A549 (cell line): ENCODE measurements around the gene CWC22. TPM values are rescaled to one million over a fixed set of nuclear protein-coding genes. Genes with fewer than 3 reads are reported as not detected.
A peak's percentile ranks its signal among the peaks of the same experiment; 100 is the strongest.

Experiments
- ATAC-seq, 2 experiments: fragments of 200-7000 bp in 1 of 2; fragments of >200 bp in 1 of 2; cut with Nextera tagmentation in 1 of 2; cut with Tn5 transposase in 1 of 2; 3 replicates each; pipeline versions ENCODE4 v1.8.0 to v1.9.1; 2018 to 2020; ENCODE audit warnings: mild to moderate bottlenecking in 1 of 2, moderate library complexity in 1 of 2
- CTCF ChIA-PET: fragments of 300-600 bp; sonication (Branson Sonifier 250); formaldehyde crosslinking; extraction: SDS; loops from one replicate; lab custom pipeline; 2021; ENCODE audit warnings: antibody characterized with exemption, inconsistent platforms; lab: Yijun Ruan, JAX
- POLR2A ChIA-PET: fragments of 350-600 bp; formaldehyde crosslinking; extraction: SDS; loops from one replicate; lab custom pipeline; 2021; ENCODE audit warnings: antibody characterized with exemption, inconsistent platforms; lab: Yijun Ruan, JAX
- DNase-seq, 2 experiments: peaks; one replicate each; pipeline versions ENCODE4 v3.0.0 to v3.0.0-alpha.2; 2011 to 2016; ENCODE audit warnings: low read depth in 1 of 2, low spot score in 1 of 2
- FAIRE-seq: peaks from 2 replicates; lab custom pipeline; 2011; peaks lifted over from hg19 to GRCh38; lab: Jason Lieb, UNC
- H3K27ac ChIP-seq, 2 experiments: fragments of >200 bp; sonication (Bioruptor Twin); formaldehyde crosslinking; 3 replicates each; pipeline ENCODE4 v1.5.1; 2016 to 2017
- H3K4me1 ChIP-seq: fragments of >200 bp; sonication (Bioruptor Twin); formaldehyde crosslinking; 3 replicates; pipeline ENCODE4 v1.6.1; 2016
- H3K4me2 ChIP-seq: fragments of >200 bp; sonication (Bioruptor Twin); formaldehyde crosslinking; 3 replicates; pipeline ENCODE4 v1.6.1; 2016
- H3K4me3 ChIP-seq: fragments of >200 bp; sonication (Bioruptor Twin); formaldehyde crosslinking; 3 replicates; pipeline ENCODE4 v1.5.1; 2016
- H3K9me3 ChIP-seq: fragments of >200 bp; sonication (Bioruptor Twin); formaldehyde crosslinking; 3 replicates; pipeline ENCODE4 v1.6.1; 2016
- BHLHE40 ChIP-seq: IDR thresholded peaks from 2 replicates; pipeline ENCODE4 v1.6.1; 2012; ENCODE audit warnings: low read depth, low read length, inconsistent platforms
- EHF ChIP-seq: fragments of 250-450 bp; sonication (Bioruptor Pico); IDR thresholded peaks from 2 replicates; pipeline ENCODE4 v1.5.0; 2020; ENCODE audit warnings: mild to moderate bottlenecking
- FOSB ChIP-seq: fragments of 250-450 bp; sonication (Bioruptor Pico); IDR thresholded peaks from 2 replicates; pipeline ENCODE4 v1.5.0; 2020; ENCODE audit warnings: mild to moderate bottlenecking, moderate library complexity
- FOSL2 ChIP-seq, 2 experiments: fragments of 450-650 bp in 1 of 2; fragments of >200 bp in 1 of 2; sonication (Bioruptor Twin) in 1 of 2; formaldehyde crosslinking; IDR thresholded peaks; 2 replicates each; pipeline versions ENCODE4 v1.5.0 to v1.6.1; 2016 to 2020; ENCODE audit warnings: mild to moderate bottlenecking in 1 of 2, moderate library complexity in 1 of 2
- FOXS1 ChIP-seq: fragments of 250-450 bp; sonication (Bioruptor Pico); IDR thresholded peaks from 2 replicates; pipeline ENCODE4 v1.5.0; 2020; ENCODE audit warnings: mild to moderate bottlenecking, moderate library complexity
- HEYL ChIP-seq: fragments of 250-450 bp; sonication (Bioruptor Pico); IDR thresholded peaks from 2 replicates; pipeline ENCODE4 v1.8.0; 2021; ENCODE audit warnings: mild to moderate bottlenecking, moderate library complexity
- JUN ChIP-seq, 2 experiments: fragments of >200 bp; sonication (Bioruptor Twin); formaldehyde crosslinking; IDR thresholded peaks; 2 replicates in 1 of 2; 3 replicates in 1 of 2; pipeline ENCODE4 v1.6.1; 2016 to 2017
- KDM1A ChIP-seq: fragments of 200-600 bp; sonication (generic); IDR thresholded peaks from 2 replicates; pipeline ENCODE4 v1.6.1; 2016; ENCODE audit warnings: low read depth, mild to moderate bottlenecking
- PHF8 ChIP-seq: fragments of 200-600 bp; sonication (generic); IDR thresholded peaks from 2 replicates; pipeline ENCODE4 v1.6.1; 2016; ENCODE audit warnings: low read depth, mild to moderate bottlenecking, antibody characterized with exemption, moderate library complexity, borderline replicate concordance
- POLR2AphosphoS2 ChIP-seq: conservative IDR thresholded peaks from 2 replicates; pipeline ENCODE4 v1.6.1; 2012; ENCODE audit warnings: low read length, improper control_type of control experiment, inconsistent platforms
- RAD21 ChIP-seq, 2 experiments: fragments of >200 bp in 1 of 2; sonication (Bioruptor Twin) in 1 of 2; formaldehyde crosslinking in 1 of 2; IDR thresholded peaks in 1 of 2; conservative IDR thresholded peaks in 1 of 2; 2 replicates in 1 of 2; 3 replicates in 1 of 2; pipeline ENCODE4 v1.6.1; 2012 to 2018; ENCODE audit warnings: inconsistent platforms in 1 of 2
- RARB ChIP-seq: fragments of 250-450 bp; sonication (Bioruptor Pico); IDR thresholded peaks from 2 replicates; pipeline ENCODE4 v1.8.0; 2021; ENCODE audit warnings: mild to moderate bottlenecking, moderate library complexity
- SREBF2 ChIP-seq: fragments of 450-650 bp; IDR thresholded peaks from 2 replicates; pipeline ENCODE4 v1.6.1; 2014; ENCODE audit warnings: mild to moderate bottlenecking, moderate library complexity
- TP53 ChIP-seq: fragments of 250-450 bp; sonication (Bioruptor Pico); IDR thresholded peaks from 2 replicates; pipeline ENCODE4 v1.5.0; 2021; ENCODE audit warnings: mild to moderate bottlenecking, moderate library complexity
- ZNF302 ChIP-seq: fragments of 250-450 bp; sonication (Bioruptor Pico); IDR thresholded peaks from 2 replicates; pipeline ENCODE4 v1.9.0; 2021; ENCODE audit warnings: inconsistent platforms, mild to moderate bottlenecking, moderate library complexity
- ZSCAN20 ChIP-seq: fragments of 250-450 bp; sonication (Bioruptor Pico); IDR thresholded peaks from 2 replicates; pipeline ENCODE4 v1.8.0; 2022; ENCODE audit warnings: mild to moderate bottlenecking, moderate library complexity
- WGBS: methylation state at CpG from one replicate; pipeline ENCODE4 v1.1.6; 2017; ENCODE audit errors: missing lambda C conversion rate; 5-methylcytosine and 5-hydroxymethylcytosine counted together
- polyA plus RNA-seq, 4 experiments: library from polyadenylated mRNA; depleted of rRNA in 3 of 4; stranded (reverse); fragments of >200 nt; fragmentation: RNase III in 1 of 4; extraction: RNeasy Plus Mini Kit Qiagen cat#74134 plus additional on column Dnase treatment in 1 of 4; gene quantifications; 2 replicates in 3 of 4; 3 replicates in 1 of 4; pipeline ENCODE4 v1.2.3, GENCODE V29; 2011 to 2017
- TF ChIP-seq, protein P1 (sequence below): fragments of >200 bp; sonication (Bioruptor Twin); formaldehyde crosslinking; IDR thresholded peaks from 3 replicates; pipeline ENCODE4 v1.6.1; 2016
- TF ChIP-seq, protein P2 (sequence below): fragments of 150-350 bp; IDR thresholded peaks from 2 replicates; pipeline ENCODE4 v1.6.1; 2014; ENCODE audit warnings: low read depth, mild to moderate bottlenecking, low read length
- TF ChIP-seq, protein P3 (sequence below): IDR thresholded peaks from 2 replicates; pipeline ENCODE4 v1.6.1; 2012; ENCODE audit warnings: low read depth, borderline replicate concordance
- TF ChIP-seq, protein P4 (sequence below): IDR thresholded peaks from 2 replicates; pipeline ENCODE4 v1.6.1; 2012
- TF ChIP-seq, protein P5 (sequence below): IDR thresholded peaks from 2 replicates; pipeline ENCODE4 v1.6.1; 2012

Gene CWC22
- polyA plus RNA-seq, 2 of the 4 experiments (the other 2 are of a cell fraction) = 7.5 to 14.8 TPM

GRCh38 chr2:179995741-179996515 is 11.2 kb downstream of the CWC22 start:
- FAIRE-seq (no peak), DNase-seq (no peak), ATAC-seq (no peak; a peak in 1 of 6 replicates)
- Histone ChIP-seq H3K4me2 (no peak overlapping the region), H3K9me3 (no peaks in the 10 kb centered on the region), H3K4me1 (no peaks in the 10 kb centered on the region), H3K27ac (no peak overlapping the region), H3K4me3 (no peak overlapping the region)
- 90% methylated on average over 4 of the region's 4 CpGs for WGBS
- TF ChIP-seq KDM1A (no peak), HEYL (CRISPR knock-in tag) (no peak), ZSCAN20 (CRISPR knock-in tag) (no peak)
- TF ChIP-seq, protein P1, sequence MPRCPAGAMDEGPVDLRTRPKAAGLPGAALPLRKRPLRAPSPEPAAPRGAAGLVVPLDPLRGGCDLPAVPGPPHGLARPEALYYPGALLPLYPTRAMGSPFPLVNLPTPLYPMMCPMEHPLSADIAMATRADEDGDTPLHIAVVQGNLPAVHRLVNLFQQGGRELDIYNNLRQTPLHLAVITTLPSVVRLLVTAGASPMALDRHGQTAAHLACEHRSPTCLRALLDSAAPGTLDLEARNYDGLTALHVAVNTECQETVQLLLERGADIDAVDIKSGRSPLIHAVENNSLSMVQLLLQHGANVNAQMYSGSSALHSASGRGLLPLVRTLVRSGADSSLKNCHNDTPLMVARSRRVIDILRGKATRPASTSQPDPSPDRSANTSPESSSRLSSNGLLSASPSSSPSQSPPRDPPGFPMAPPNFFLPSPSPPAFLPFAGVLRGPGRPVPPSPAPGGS = no peak
- TF ChIP-seq, protein P2, sequence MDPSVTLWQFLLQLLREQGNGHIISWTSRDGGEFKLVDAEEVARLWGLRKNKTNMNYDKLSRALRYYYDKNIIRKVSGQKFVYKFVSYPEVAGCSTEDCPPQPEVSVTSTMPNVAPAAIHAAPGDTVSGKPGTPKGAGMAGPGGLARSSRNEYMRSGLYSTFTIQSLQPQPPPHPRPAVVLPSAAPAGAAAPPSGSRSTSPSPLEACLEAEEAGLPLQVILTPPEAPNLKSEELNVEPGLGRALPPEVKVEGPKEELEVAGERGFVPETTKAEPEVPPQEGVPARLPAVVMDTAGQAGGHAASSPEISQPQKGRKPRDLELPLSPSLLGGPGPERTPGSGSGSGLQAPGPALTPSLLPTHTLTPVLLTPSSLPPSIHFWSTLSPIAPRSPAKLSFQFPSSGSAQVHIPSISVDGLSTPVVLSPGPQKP = no peak
- CTCF ChIA-PET = no interaction called here
- POLR2A ChIA-PET = no interaction called here

DNA sequence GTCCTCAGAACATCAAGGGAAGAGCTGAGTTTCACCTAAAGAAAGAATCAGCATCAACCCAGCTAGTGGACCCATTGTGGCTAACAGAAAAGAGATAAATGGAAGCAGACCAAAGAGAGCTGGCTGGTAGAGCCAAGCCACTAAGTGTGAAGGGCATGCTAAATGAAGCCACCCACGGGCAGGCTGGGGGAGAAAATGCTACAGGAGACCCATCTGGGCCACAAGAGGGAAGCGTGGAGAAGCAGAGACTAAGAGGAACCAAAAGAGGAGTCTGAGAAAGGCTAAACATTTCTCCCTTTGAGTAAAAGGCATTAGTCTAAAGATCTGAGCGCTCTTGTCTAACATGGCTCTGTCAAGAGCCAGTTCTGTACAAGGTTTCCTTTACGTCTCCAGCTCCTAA is 15.8 kb downstream of the CWC22 start:
- Histone ChIP-seq H3K4me3 (no peak overlapping the region), H3K27ac (no peak overlapping the region), H3K9me3 (no peaks in the 10 kb centered on the region)
- POLR2A ChIA-PET = no interaction called here
- WGBS = 90% methylated on average over 4 of the region's 4 CpGs
- no peak for FAIRE-seq
- ATAC-seq = peak; percentile 62 to 72; a peak in 3 of 6 replicates
- no peak for DNase-seq
- TF ChIP-seq POLR2AphosphoS2 (no peak), ZNF302 (CRISPR knock-in tag) (no peak), FOXS1 (CRISPR knock-in tag) (no peak), RAD21 (conservative IDR thresholded peaks at IDR 0.05 in 1 of 2, IDR thresholded peaks at IDR 0.05 in 1 of 2) (no peak), RARB (CRISPR knock-in tag) (no peak)
- TF ChIP-seq, all 56 proteins: peak for 0
- CTCF ChIA-PET = no interaction called here
- no peaks in the 10 kb centered on the region for H3K4me1 ChIP-seq
- no peak overlapping the region for H3K4me2 ChIP-seq

- no peaks in the 10 kb centered on the region for H3K9me3 ChIP-seq
- FAIRE-seq = no peak
- H3K4me2 ChIP-seq = no peak overlapping the region
- H3K4me3 ChIP-seq = no peak overlapping the region
- 73% methylated on average over 5 of the region's 5 CpGs for WGBS
- ChIA-PET CTCF (interaction anchor here (2.0 kb wide), 1 partner anchor 12 kb away, joined by 5 read pairs; no protein-coding TSS in a partner anchor), POLR2A (no interaction called here)
- no peaks in the 10 kb centered on the region for H3K4me1 ChIP-seq
- no peak overlapping the region for H3K27ac ChIP-seq
- TF ChIP-seq, protein P3, sequence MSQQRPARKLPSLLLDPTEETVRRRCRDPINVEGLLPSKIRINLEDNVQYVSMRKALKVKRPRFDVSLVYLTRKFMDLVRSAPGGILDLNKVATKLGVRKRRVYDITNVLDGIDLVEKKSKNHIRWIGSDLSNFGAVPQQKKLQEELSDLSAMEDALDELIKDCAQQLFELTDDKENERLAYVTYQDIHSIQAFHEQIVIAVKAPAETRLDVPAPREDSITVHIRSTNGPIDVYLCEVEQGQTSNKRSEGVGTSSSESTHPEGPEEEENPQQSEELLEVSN = no peak
- TF ChIP-seq EHF (CRISPR knock-in tag) = no peak
- TF ChIP-seq, all 56 proteins: peak for 0
- DNase-seq (no peak), ATAC-seq (no peak)
These were observed 16.3 kb downstream of the CWC22 start for GRCh38 chr2:179990676-179991317.

- ATAC-seq (no peak), DNase-seq (no peak), FAIRE-seq (no peak)
- POLR2A ChIA-PET = no interaction called here
- Histone ChIP-seq H3K27ac (no peak overlapping the region), H3K4me3 (no peak overlapping the region), H3K9me3 (no peaks in the 10 kb centered on the region), H3K4me1 (no peaks in the 10 kb centered on the region), H3K4me2 (no peak overlapping the region)
- 93% methylated on average over 1 of the region's 1 CpG for WGBS
- CTCF ChIA-PET = no interaction called here
- TF ChIP-seq, protein P4, sequence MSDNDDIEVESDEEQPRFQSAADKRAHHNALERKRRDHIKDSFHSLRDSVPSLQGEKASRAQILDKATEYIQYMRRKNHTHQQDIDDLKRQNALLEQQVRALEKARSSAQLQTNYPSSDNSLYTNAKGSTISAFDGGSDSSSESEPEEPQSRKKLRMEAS = no peak
- no peak for TF ChIP-seq POLR2AphosphoS2
- no peak for TF ChIP-seq BHLHE40
- TF ChIP-seq PHF8 = no peak
- TF ChIP-seq JUN (IDR thresholded peaks at IDR 0.05) = no peak
- TF ChIP-seq FOSL2 (IDR thresholded peaks at IDR 0.05) = no peak
- no peak for TF ChIP-seq FOSL2 (CRISPR knock-in tag; IDR thresholded peaks at IDR 0.05)
- TF ChIP-seq, protein P2 = no peak
- TF ChIP-seq SREBF2 = no peak
- no peak for TF ChIP-seq FOSB (CRISPR knock-in tag)
- TF ChIP-seq, protein P5, sequence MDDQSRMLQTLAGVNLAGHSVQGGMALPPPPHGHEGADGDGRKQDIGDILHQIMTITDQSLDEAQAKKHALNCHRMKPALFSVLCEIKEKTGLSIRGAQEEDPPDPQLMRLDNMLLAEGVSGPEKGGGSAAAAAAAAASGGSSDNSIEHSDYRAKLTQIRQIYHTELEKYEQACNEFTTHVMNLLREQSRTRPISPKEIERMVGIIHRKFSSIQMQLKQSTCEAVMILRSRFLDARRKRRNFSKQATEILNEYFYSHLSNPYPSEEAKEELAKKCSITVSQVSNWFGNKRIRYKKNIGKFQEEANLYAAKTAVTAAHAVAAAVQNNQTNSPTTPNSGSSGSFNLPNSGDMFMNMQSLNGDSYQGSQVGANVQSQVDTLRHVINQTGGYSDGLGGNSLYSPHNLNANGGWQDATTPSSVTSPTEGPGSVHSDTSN = no peak
- TF ChIP-seq TP53 (CRISPR knock-in tag) = no peak
- no peak for TF ChIP-seq RARB (CRISPR knock-in tag)
These were observed 19.2 kb downstream of the CWC22 start for GRCh38 chr2:179987916-179988315.
